Kidney epithelial cell (primary cell): ENCODE results near the gene IPCEF1. TPM values are rescaled to one million over a fixed set of nuclear protein-coding genes. Genes with fewer than 3 reads are reported as not detected.

Experiments
- DNase-seq: peaks from one replicate; pipeline ENCODE4 v3.0.0-alpha.2; 2010; ENCODE audit warnings: low read depth
- H3K27me3 ChIP-seq: 2 replicates; pipeline ENCODE4 v1.6.0; 2011; ENCODE audit warnings: low read length; ENCODE audit not compliant: control insufficient read depth, insufficient read depth
- H3K36me3 ChIP-seq: 2 replicates; pipeline ENCODE4 v1.5.1; 2011; ENCODE audit warnings: low read length; ENCODE audit not compliant: control insufficient read depth, insufficient read depth
- H3K4me3 ChIP-seq: 2 replicates; pipeline ENCODE4 v1.5.1; 2011; ENCODE audit warnings: low read depth, mild to moderate bottlenecking, control low read depth, low read length
- CTCF ChIP-seq: IDR thresholded peaks from 2 replicates; pipeline ENCODE4 v1.5.1; 2011; ENCODE audit warnings: mild to moderate bottlenecking, moderate library complexity, low read length, control low read depth, inconsistent platforms; ENCODE audit not compliant: insufficient read depth, poor library complexity, severe bottlenecking
- total RNA-seq: library from RNA; depleted of rRNA; stranded (reverse); fragments of >200 nt; gene quantifications from 2 replicates; pipeline ENCODE4 v1.2.3, GENCODE V29; 2015

The IPCEF1 gene
- total RNA-seq, 1 donor from 2014 or later: 1.0 TPM

DNA sequence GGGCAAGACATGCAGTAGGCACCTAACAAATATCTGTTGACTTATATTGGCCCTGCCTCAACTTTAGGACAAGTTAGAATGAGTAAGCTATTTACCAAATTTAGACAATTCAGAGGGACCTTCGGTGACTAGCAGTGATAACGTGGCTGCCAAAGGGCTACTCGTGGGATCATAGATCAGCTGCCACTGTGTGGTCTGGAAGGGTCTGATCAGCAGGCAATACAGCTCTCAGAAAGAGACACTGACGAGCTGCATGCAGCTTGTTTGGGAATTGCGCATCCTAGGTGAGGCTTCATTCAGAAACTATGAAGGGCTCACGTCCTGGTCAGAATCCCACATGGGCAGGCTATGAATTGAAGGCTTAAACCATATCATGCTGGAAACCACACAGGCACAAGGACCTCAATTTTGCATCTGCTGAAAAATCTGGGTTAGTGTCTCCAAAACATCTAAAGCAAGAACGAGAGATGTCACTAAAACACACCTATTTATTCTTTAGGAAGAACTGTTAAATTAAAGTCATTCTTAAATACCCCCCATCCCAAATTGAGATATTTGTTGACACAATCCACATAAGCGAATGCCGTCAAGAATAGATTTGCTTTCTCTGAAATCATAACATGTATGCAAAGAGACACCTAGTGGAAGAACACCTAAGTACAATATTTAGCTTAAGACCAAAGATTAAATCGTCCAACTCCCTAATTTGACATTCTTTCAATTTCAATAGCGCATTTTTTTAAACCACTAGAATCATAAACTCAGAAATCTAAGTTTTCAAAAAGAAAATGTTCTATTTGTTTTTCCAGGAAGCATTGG, 79.6 kb downstream of the IPCEF1 start:
- H3K4me3 ChIP-seq: no peak overlapping the region
- H3K36me3 ChIP-seq: no peaks in the 10 kb centered on the region
- DNase-seq: no peak
- no peaks in the 10 kb centered on the region for H3K27me3 ChIP-seq
- TF ChIP-seq CTCF: peak; percentile 41

DNA sequence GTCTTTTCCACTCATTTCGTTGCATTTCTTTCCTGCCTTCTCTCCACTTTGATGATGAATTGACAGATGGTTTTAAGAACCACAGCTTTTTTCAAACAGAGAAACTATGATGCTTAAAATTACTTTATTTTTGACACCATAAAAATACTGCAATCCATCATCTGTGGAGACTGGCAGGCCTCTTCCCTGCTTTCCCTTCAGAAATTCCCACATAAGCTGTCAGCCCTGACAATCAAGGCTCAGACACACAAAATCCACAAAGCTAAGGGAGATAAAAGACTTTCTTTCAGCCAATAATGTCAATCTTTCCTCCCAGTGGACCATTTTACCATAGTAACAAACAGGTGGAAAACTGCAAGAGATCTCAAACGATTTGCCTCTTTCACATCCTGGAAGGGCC, 82.4 kb downstream of the IPCEF1 start:
- no peak overlapping the region for H3K4me3 ChIP-seq
- DNase-seq: no peak
- TF ChIP-seq CTCF: no peak
- H3K27me3 ChIP-seq: no peaks in the 10 kb centered on the region
- H3K36me3 ChIP-seq: no peaks in the 10 kb centered on the region

- Histone ChIP-seq H3K4me3 (no peak overlapping the region), H3K27me3 (no peaks in the 10 kb centered on the region), H3K36me3 (no peaks in the 10 kb centered on the region)
- TF ChIP-seq CTCF: no peak
- DNase-seq: no peak
These were observed 88.1 kb downstream of the IPCEF1 start for GRCh38 chr6:154268486-154268885.

DNA sequence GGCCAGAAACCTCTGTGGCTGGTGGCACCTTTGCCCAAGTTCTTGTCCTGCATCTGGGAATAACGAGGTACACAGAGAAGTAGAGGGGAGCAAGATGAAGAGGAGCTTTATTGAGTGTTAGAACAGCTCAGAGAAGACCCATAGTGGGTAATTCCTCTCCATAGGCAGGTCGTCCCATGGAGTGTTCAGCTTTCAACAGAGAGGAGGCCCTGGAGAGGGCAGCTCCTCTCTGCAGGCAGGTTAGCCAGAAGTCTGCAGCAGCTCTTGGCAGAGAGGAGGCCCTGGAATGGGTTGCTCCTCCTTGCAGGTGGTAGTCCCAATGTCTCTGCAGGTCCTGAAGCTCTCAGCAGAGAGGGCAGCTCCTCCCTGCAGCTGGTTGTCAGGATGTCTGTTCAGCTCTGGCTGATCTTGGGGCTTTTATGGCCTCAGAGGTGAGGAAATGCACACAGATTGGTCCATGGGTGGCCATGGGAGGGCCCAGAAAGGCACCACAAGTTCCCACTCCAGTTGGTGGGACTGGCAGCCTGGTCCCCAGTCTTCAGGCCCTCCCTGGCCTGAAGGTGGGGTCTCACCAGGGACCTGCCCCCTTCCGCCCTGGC, 89.0 kb downstream of the IPCEF1 start:
- no peaks in the 10 kb centered on the region for H3K27me3 ChIP-seq
- DNase-seq: no peak
- no peak for TF ChIP-seq CTCF
- no peaks in the 10 kb centered on the region for H3K36me3 ChIP-seq
- no peak overlapping the region for H3K4me3 ChIP-seq

- Histone ChIP-seq H3K27me3 (no peaks in the 10 kb centered on the region), H3K4me3 (no peak overlapping the region), H3K36me3 (no peaks in the 10 kb centered on the region)
- DNase-seq: no peak
- TF ChIP-seq CTCF: no peak
These were observed 90.0 kb downstream of the IPCEF1 start for GRCh38 chr6:154266560-154267099.
